Measurements from ENCODE around the gene BCDIN3D. TPM values are rescaled to one million over a fixed set of nuclear protein-coding genes. Genes with fewer than 3 reads are reported as not detected.

Gene BCDIN3D
- total RNA-seq, 1 experiment from 2014 or later, result 3.3 TPM

GRCh38 chr12:49828133-49829091 lies 14.5 kb downstream of the BCDIN3D start, which contains the start of gene NCKAP5L:
Gene NCKAP5L, minus strand, starts transcription at chr12:49828413. Its CDS starts 24,369 bp downstream, at chr12:49804044.
- Histone ChIP-seq H2AK5ac (ENCODE audit: insufficient read length, low read length) (no peak within 1 kb of the TSS), H4K91ac (ENCODE audit: insufficient read length, low read depth, low read length) (no peak within 1 kb of the TSS), H3K23ac (ENCODE audit: insufficient read length, low read depth, low read length) (no peak within 1 kb of the TSS), H3K4me2 (ENCODE audit: insufficient read depth, insufficient read length, low read length) (peak within 1 kb of the TSS; percentile 97), H4K20me1 (ENCODE audit: control insufficient read depth, insufficient read depth, insufficient read length) (no peaks in the 10 kb centered on the region), H2BK20ac (ENCODE audit: low read depth, low read length, poor library complexity, severe bottlenecking) (no peak within 1 kb of the TSS), H2BK5ac (ENCODE audit: insufficient read length, low read length) (no peak within 1 kb of the TSS), H4K5ac (ENCODE audit: insufficient read length, low read depth, low read length) (no peak within 1 kb of the TSS), H2AFZ (ENCODE audit: low read length) (no peak within 1 kb of the TSS), H3K4ac (ENCODE audit: low read depth, low read length) (no peak within 1 kb of the TSS), H3K79me2 (ENCODE audit: insufficient read depth, low read length) (peaks cover under 1% of the 10 kb centered on the region; the same call in 1 of the 2 replicates), H3K23me2 (ENCODE audit: insufficient read length, low read depth, low read length, poor library complexity, severe bottlenecking) (peaks cover 16% of the 10 kb centered on the region), H3K4me1 (ENCODE audit: insufficient read depth, low read length) (peaks cover 2% of the 10 kb centered on the region), H3K27me3 (ENCODE audit: insufficient read depth, low read length) (no peaks in the 10 kb centered on the region), H2BK15ac (ENCODE audit: low read depth, low read length) (no peak within 1 kb of the TSS), H3T11ph (ENCODE audit: low read length) (no peak within 1 kb of the TSS), H3K18ac (ENCODE audit: insufficient read length, low read depth, low read length) (peak within 1 kb of the TSS; percentile 41), H3K27ac (ENCODE audit: insufficient read length, low read depth, low read length) (peak within 1 kb of the TSS; percentile 11), H2BK12ac (ENCODE audit: insufficient read length, low read depth, low read length) (no peak within 1 kb of the TSS), H3K79me1 (ENCODE audit: insufficient read depth, low read depth, low read length, poor library complexity, severe bottlenecking) (peaks cover 4% of the 10 kb centered on the region), H3K14ac (ENCODE audit: insufficient read depth, low read length) (peak within 1 kb of the TSS; percentile 71), H3K9ac (ENCODE audit: extremely low read depth, insufficient read length, low read length) (peak within 1 kb of the TSS; percentile 64), H3K56ac (ENCODE audit: insufficient read length, low read depth, low read length) (no peak within 1 kb of the TSS), H2BK120ac (ENCODE audit: low read depth, low read length, poor library complexity, severe bottlenecking) (no peak within 1 kb of the TSS), H3K9me3 (ENCODE audit: control insufficient read depth, low read depth, low read length) (no peaks in the 10 kb centered on the region), H4K8ac (replicated peaks; ENCODE audit: insufficient read length, low read depth, low read length) (no peak within 1 kb of the TSS)
- peaks cover 0 to 3% (median 2%) of the 10 kb centered on the region in 3 experiments; a peak in 4 of 7 replicates for H3K36me3 Mint-ChIP-seq (ENCODE audit: insufficient read depth in 1 of 3, low read depth in 3 of 3)
- peak; percentile 99 for DNase-seq
- TF ChIP-seq, protein P1, sequence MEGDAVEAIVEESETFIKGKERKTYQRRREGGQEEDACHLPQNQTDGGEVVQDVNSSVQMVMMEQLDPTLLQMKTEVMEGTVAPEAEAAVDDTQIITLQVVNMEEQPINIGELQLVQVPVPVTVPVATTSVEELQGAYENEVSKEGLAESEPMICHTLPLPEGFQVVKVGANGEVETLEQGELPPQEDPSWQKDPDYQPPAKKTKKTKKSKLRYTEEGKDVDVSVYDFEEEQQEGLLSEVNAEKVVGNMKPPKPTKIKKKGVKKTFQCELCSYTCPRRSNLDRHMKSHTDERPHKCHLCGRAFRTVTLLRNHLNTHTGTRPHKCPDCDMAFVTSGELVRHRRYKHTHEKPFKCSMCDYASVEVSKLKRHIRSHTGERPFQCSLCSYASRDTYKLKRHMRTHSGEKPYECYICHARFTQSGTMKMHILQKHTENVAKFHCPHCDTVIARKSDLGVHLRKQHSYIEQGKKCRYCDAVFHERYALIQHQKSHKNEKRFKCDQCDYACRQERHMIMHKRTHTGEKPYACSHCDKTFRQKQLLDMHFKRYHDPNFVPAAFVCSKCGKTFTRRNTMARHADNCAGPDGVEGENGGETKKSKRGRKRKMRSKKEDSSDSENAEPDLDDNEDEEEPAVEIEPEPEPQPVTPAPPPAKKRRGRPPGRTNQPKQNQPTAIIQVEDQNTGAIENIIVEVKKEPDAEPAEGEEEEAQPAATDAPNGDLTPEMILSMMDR (conservative IDR thresholded peaks at IDR 0.05), result no peak
- H3K27ac Mint-ChIP-seq, result peak within 1 kb of the TSS; percentile 99 to 100 (median 100)
- peak within 1 kb of the TSS; percentile 88 to 98 for H3K4me3 Mint-ChIP-seq
- H3K4me1 Mint-ChIP-seq, result peaks cover 33 to 43% of the 10 kb centered on the region in 2 experiments
- no peaks in the 10 kb centered on the region; a peak in 1 of 5 replicates for H3K9me3 Mint-ChIP-seq
- WGBS (ENCODE audit: extremely low coverage, insufficient read length, low lambda C conversion rate), result no CpG with 5 or more reads among the region's 61 CpGs
- no peaks in the 10 kb centered on the region for H3K27me3 Mint-ChIP-seq (ENCODE audit: low read depth)
